Retinal pigment epithelial cell (primary cell): ENCODE results near the gene TRAF2.

Experiments used
- DNase-seq: peaks from one replicate; pipeline ENCODE4 v3.0.0-alpha.2; 2010; ENCODE audit warnings: low read depth
- H3K4me3 ChIP-seq: 2 replicates; pipeline ENCODE4 v1.5.1; 2011; ENCODE audit warnings: mild to moderate bottlenecking, low read length, control low read depth, moderate library complexity
- CTCF ChIP-seq: conservative IDR thresholded peaks from 2 replicates; pipeline ENCODE4 v1.5.1; 2011; ENCODE audit warnings: low read depth, low read length, control low read depth, inconsistent platforms

TRAF2 gene

GRCh38 chr9:136939996-136940525, 53.7 kb downstream of the TRAF2 start:
- no peak overlapping the region for H3K4me3 ChIP-seq
- no peak for TF ChIP-seq CTCF
- DNase-seq, result no peak

- H3K4me3 ChIP-seq, result no peak overlapping the region
- no peak for DNase-seq
- TF ChIP-seq CTCF, result no peak
These were observed 54.4 kb downstream of the TRAF2 start for GRCh38 chr9:136940526-136941230.

GRCh38 chr9:136941231-136942111, 55.2 kb downstream of the TRAF2 start:
- H3K4me3 ChIP-seq, result no peak overlapping the region
- no peak for DNase-seq
- TF ChIP-seq CTCF, result no peak

GRCh38 chr9:136942112-136942880, 56.0 kb downstream of the TRAF2 start:
- no peak for DNase-seq
- no peak for TF ChIP-seq CTCF
- H3K4me3 ChIP-seq, result no peak overlapping the region

- no peak for TF ChIP-seq CTCF
- DNase-seq, result no peak
- no peak overlapping the region for H3K4me3 ChIP-seq
These were observed 56.5 kb downstream of the TRAF2 start for GRCh38 chr9:136942881-136943230.

GRCh38 chr9:136943291-136944211, 57.2 kb downstream of the TRAF2 start:
- H3K4me3 ChIP-seq, result peak overlapping the region; percentile 68
- DNase-seq, result no peak
- no peak for TF ChIP-seq CTCF
